CD14-positive monocyte (primary cell): ENCODE data around the gene KIF26A. TPM values are rescaled to one million over a fixed set of nuclear protein-coding genes. Genes with fewer than 3 reads are reported as not detected.

Experiments used
- DNase-seq, 3 donors: peaks; one replicate each; pipeline ENCODE4 v3.0.0-alpha.2; 2011 to 2022
- H2AFZ ChIP-seq: 2 replicates; pipeline ENCODE4 v1.6.0; 2012; ENCODE audit warnings: mild to moderate bottlenecking, low read depth, low read length, inconsistent platforms; ENCODE audit not compliant: insufficient read depth, poor library complexity, severe bottlenecking
- H3K27ac ChIP-seq, 2 donors: 1 replicate in 1 of 2; 2 replicates in 1 of 2; pipeline ENCODE4 v1.5.1; 2012 to 2013; ENCODE audit warnings: low read length in 2 of 2, control low read depth in 1 of 2, inconsistent platforms in 1 of 2, low read depth in 1 of 2, mild to moderate bottlenecking in 1 of 2
- H3K27me3 ChIP-seq, 2 donors: one replicate each; pipeline versions ENCODE4 v1.6.0 to v1.6.1; 2011 to 2013; ENCODE audit warnings: low read length in 2 of 2; ENCODE audit not compliant: control insufficient read depth in 2 of 2, insufficient read depth in 2 of 2
- H3K36me3 ChIP-seq, 2 donors: replicated peaks in 1 of 2; 1 replicate in 1 of 2; 2 replicates in 1 of 2; pipeline versions ENCODE4 v1.5.1 to v1.6.1; 2012 to 2013; ENCODE audit warnings: low read length in 2 of 2, control low read depth in 1 of 2, inconsistent platforms in 1 of 2, mild to moderate bottlenecking in 1 of 2; ENCODE audit not compliant: insufficient read depth in 2 of 2, control insufficient read depth in 1 of 2
- H3K4me1 ChIP-seq, 2 donors: 1 replicate in 1 of 2; 2 replicates in 1 of 2; pipeline versions ENCODE4 v1.5.1 to v1.6.1; 2012 to 2013; ENCODE audit warnings: low read length in 2 of 2, control low read depth in 1 of 2, inconsistent platforms in 1 of 2, mild to moderate bottlenecking in 1 of 2, moderate library complexity in 1 of 2; ENCODE audit not compliant: insufficient read depth in 2 of 2, control insufficient read depth in 1 of 2
- H3K4me2 ChIP-seq: replicated peaks from 2 replicates; pipeline ENCODE3; 2012; ENCODE audit warnings: low read length, moderate library complexity, mild to moderate bottlenecking; ENCODE audit not compliant: poor library complexity, severe bottlenecking; ENCODE audit errors: extremely low read depth
- H3K4me3 ChIP-seq, 3 experiments: fragments of 200-600 bp in 1 of 3; sonication (generic) in 1 of 3; replicated peaks in 1 of 3; 1 replicate in 2 of 3; 2 replicates in 1 of 3; pipeline ENCODE4 v1.5.1; 2011 to 2013; ENCODE audit warnings: low read length in 3 of 3, mild to moderate bottlenecking in 3 of 3, control low read depth in 2 of 3, low read depth in 2 of 3, inconsistent platforms in 1 of 3, moderate library complexity in 1 of 3
- H3K79me2 ChIP-seq: 2 replicates; pipeline ENCODE4 v1.6.0; 2012; ENCODE audit warnings: mild to moderate bottlenecking, control low read depth, inconsistent platforms, low read length, moderate library complexity; ENCODE audit not compliant: insufficient read depth
- H3K9ac ChIP-seq: 2 replicates; pipeline ENCODE4 v1.6.0; 2017; ENCODE audit warnings: low read length, mild to moderate bottlenecking; ENCODE audit not compliant: insufficient read depth, poor library complexity, severe bottlenecking
- H3K9me3 ChIP-seq, 2 donors: replicated peaks in 1 of 2; 1 replicate in 1 of 2; 2 replicates in 1 of 2; pipeline versions ENCODE4 v1.5.1 to v1.6.1; 2012 to 2013; ENCODE audit warnings: low read length in 2 of 2, control low read depth in 1 of 2; ENCODE audit not compliant: control insufficient read depth in 1 of 2, insufficient read depth in 1 of 2
- H4K20me1 ChIP-seq: 2 replicates; pipeline ENCODE4 v1.6.0; 2012; ENCODE audit warnings: mild to moderate bottlenecking, low read length, control low read depth, moderate library complexity; ENCODE audit not compliant: insufficient read depth
- H3K27ac Mint-ChIP-seq, 7 donors: one replicate each; pipeline ENCODE4 v1.8.0; 2020; ENCODE audit warnings: mild to moderate bottlenecking in 7 of 7, mixed read lengths in 7 of 7, moderate library complexity in 6 of 7, inconsistent platforms in 2 of 7
- H3K27me3 Mint-ChIP-seq, 3 donors: one replicate each; pipeline ENCODE4 v1.8.0; 2021 to 2022; ENCODE audit warnings: low read depth in 3 of 3, mild to moderate bottlenecking in 3 of 3, mixed read lengths in 3 of 3, moderate library complexity in 3 of 3, inconsistent platforms in 1 of 3
- H3K36me3 Mint-ChIP-seq, 2 donors: one replicate each; pipeline ENCODE4 v1.8.0; 2020; ENCODE audit warnings: mixed read lengths in 2 of 2, inconsistent platforms in 1 of 2, mild to moderate bottlenecking in 1 of 2
- H3K4me1 Mint-ChIP-seq: one replicate; pipeline ENCODE4 v1.8.0; 2020; ENCODE audit warnings: mild to moderate bottlenecking, mixed read lengths
- H3K4me3 Mint-ChIP-seq, 2 donors: one replicate each; pipeline ENCODE4 v1.8.0; 2020; ENCODE audit warnings: mild to moderate bottlenecking in 2 of 2, mixed read lengths in 2 of 2, moderate library complexity in 1 of 2
- H3K9me3 Mint-ChIP-seq, 7 donors: one replicate each; pipeline ENCODE4 v1.8.0; 2020 to 2022; ENCODE audit warnings: mixed read lengths in 7 of 7, mild to moderate bottlenecking in 6 of 7, moderate library complexity in 6 of 7, inconsistent platforms in 2 of 7
- WGBS: methylation state at CpG from one replicate; pipeline ENCODE4 v1.1.5; 2013; ENCODE audit warnings: missing lambda C conversion rate; ENCODE audit not compliant: insufficient coverage; 5-methylcytosine and 5-hydroxymethylcytosine counted together
- intact Hi-C, 2 donors: fragments of 100-400 bp; cut with micrococcal nuclease; formaldehyde crosslinking; loops; one replicate each; pipeline versions ENCODE4 v1.15.0 to v1.15.1; 2023
- polyA plus RNA-seq, 3 donors: library from polyadenylated mRNA; depleted of rRNA in 1 of 3; unstranded in 2 of 3; stranded (reverse) in 1 of 3; fragments of 300-500 nt in 2 of 3; fragments of >200 nt in 1 of 3; fragmentation: Illumina TruSeq in 2 of 3; gene quantifications; 1 replicate in 2 of 3; 2 replicates in 1 of 3; pipeline ENCODE4 v1.2.3, GENCODE V29; 2012 to 2021
- TF ChIP-seq, protein P1 (sequence below): fragments of 200-600 bp; IDR thresholded peaks from one replicate; pipeline ENCODE4 v1.8.0; 2022; ENCODE audit warnings: antibody characterized with exemption, mild to moderate bottlenecking

The KIF26A gene
- polyA plus RNA-seq, 3 donors: not detected

- 86% methylated on average over 23 of the region's 27 CpGs for WGBS
- intact Hi-C loops: no loop called here
- Histone ChIP-seq H3K9ac (no peak overlapping the region), H3K27ac (no peak overlapping the region), H2AFZ (no peak overlapping the region), H3K9me3 (no peaks in the 10 kb centered on the region), H3K27me3 (no peaks in the 10 kb centered on the region), H3K36me3 (no peaks in the 10 kb centered on the region), H3K4me3 (no peak overlapping the region), H3K4me2 (no peak overlapping the region), H3K4me1 (no peaks in the 10 kb centered on the region), H3K79me2 (no peaks in the 10 kb centered on the region), H4K20me1 (no peaks in the 10 kb centered on the region)
- Mint-ChIP-seq H3K4me3 (no peak overlapping the region), H3K27ac (no peak overlapping the region), H3K27me3 (no peaks in the 10 kb centered on the region), H3K4me1 (no peaks in the 10 kb centered on the region), H3K36me3 (no peaks in the 10 kb centered on the region), H3K9me3 (no peaks in the 10 kb centered on the region)
- no peak for DNase-seq
- TF ChIP-seq, protein P1, sequence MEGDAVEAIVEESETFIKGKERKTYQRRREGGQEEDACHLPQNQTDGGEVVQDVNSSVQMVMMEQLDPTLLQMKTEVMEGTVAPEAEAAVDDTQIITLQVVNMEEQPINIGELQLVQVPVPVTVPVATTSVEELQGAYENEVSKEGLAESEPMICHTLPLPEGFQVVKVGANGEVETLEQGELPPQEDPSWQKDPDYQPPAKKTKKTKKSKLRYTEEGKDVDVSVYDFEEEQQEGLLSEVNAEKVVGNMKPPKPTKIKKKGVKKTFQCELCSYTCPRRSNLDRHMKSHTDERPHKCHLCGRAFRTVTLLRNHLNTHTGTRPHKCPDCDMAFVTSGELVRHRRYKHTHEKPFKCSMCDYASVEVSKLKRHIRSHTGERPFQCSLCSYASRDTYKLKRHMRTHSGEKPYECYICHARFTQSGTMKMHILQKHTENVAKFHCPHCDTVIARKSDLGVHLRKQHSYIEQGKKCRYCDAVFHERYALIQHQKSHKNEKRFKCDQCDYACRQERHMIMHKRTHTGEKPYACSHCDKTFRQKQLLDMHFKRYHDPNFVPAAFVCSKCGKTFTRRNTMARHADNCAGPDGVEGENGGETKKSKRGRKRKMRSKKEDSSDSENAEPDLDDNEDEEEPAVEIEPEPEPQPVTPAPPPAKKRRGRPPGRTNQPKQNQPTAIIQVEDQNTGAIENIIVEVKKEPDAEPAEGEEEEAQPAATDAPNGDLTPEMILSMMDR: no peak
Measured at GRCh38 chr14:104169699-104170479, 31.5 kb downstream of the KIF26A start.

DNA sequence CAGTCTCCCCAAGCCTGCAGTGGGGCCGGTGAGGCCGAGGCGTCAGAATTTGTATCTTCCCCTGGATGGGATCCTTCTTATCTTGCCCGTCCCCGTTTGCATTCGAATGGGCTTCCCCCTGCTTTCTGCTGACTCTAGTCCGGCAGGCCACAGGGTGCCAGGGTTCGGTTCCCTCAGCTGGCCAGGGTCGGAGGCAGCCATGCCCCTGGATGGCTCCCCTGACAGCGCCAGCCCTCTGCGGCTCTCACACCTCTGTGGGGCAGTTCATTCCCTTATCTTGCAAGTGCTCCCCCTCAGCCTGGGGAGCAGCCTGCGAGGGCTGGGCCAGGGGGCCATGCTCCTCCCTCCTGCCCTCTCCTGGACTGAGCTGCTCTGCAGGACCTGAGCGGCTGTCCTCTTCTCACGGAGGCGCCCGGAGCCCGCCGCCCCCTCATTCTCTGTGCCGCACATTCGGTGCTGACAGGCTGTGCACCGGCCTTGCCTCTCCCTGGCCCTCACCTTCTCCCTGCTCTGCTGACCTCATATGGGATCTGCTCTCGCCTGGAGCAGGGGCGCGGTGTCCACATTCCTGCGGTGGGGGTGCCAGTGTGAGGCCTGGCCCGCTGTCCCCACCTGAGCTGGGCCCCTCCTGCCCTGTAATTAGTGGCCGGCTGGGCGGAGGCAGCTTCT lies 32.8 kb downstream of the KIF26A start:
- Histone ChIP-seq H3K9me3 (no peaks in the 10 kb centered on the region), H3K36me3 (no peaks in the 10 kb centered on the region), H3K4me3 (no peak overlapping the region), H2AFZ (no peak overlapping the region), H3K27me3 (no peaks in the 10 kb centered on the region), H3K4me1 (no peaks in the 10 kb centered on the region), H3K79me2 (no peaks in the 10 kb centered on the region), H3K27ac (no peak overlapping the region), H3K4me2 (no peak overlapping the region), H3K9ac (no peak overlapping the region), H4K20me1 (no peaks in the 10 kb centered on the region)
- H3K4me3 Mint-ChIP-seq: no peak overlapping the region
- intact Hi-C loops: no loop called here
- H3K27ac Mint-ChIP-seq: no peak overlapping the region
- H3K36me3 Mint-ChIP-seq: no peaks in the 10 kb centered on the region
- no peaks in the 10 kb centered on the region for H3K27me3 Mint-ChIP-seq
- no peak for DNase-seq
- H3K9me3 Mint-ChIP-seq: no peaks in the 10 kb centered on the region
- WGBS: 90% methylated on average over 22 of the region's 28 CpGs
- TF ChIP-seq, protein P1: no peak
- H3K4me1 Mint-ChIP-seq: no peaks in the 10 kb centered on the region
